ENCODE results near the gene MRGPRG.

Gene MRGPRG

GRCh38 chr11:3205261-3206155 is 13.1 kb downstream of the MRGPRG start:
- no peak for DNase-seq

GRCh38 chr11:3204141-3205015 is 14.2 kb downstream of the MRGPRG start:
- DNase-seq: no peak

- no peak for DNase-seq
Observed at GRCh38 chr11:3203221-3204043, 15.2 kb downstream of the MRGPRG start.

- no peak for DNase-seq
Observed at GRCh38 chr11:3202759-3203158, 15.9 kb downstream of the MRGPRG start.

DNA sequence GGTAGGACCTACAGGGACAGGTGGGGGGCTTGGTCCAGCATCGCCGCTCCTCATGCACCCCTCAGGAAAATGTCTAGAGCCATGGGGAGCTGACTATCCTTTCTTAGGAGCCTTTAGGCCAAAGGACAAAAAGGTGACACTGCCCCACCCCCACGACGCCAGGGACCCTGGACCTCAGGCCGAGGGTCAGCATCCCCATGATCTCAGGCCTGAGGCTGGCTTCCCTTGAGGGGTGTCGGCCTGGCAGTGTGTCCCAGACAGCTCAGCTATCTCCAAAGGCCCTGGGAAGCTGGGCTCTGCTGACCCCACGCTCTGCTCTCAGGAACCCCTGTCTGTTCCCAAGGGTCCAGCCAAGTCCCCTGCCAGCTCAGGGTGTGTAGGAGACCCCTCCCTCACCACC is 16.3 kb downstream of the MRGPRG start:
- no peak for DNase-seq

- no peak for DNase-seq
Observed at GRCh38 chr11:3201677-3202181, 16.9 kb downstream of the MRGPRG start.

DNA sequence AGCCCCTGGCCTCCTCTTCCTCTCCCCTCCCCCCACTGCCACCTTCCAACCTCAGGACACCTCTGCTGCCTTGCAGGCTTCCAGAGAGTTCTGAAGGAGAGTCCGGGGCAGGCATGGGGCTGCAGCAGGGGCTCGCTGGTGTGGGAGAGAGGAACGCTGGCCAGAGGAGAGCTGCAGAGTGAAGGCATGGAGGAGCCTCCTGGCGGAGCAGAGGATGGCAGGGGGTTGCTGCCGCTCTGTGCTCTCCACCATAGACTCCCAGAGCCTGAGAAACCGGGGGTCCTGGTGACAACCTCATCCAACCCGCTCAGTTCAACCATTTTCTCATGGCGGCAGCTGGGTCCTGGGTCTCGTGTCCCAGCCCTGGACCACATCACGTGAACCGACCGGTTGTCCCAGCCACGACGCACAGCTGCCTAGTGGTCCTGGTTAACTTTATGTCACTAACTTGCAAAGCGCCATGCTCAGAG is 17.5 kb downstream of the MRGPRG start:
- no peak for DNase-seq

DNA sequence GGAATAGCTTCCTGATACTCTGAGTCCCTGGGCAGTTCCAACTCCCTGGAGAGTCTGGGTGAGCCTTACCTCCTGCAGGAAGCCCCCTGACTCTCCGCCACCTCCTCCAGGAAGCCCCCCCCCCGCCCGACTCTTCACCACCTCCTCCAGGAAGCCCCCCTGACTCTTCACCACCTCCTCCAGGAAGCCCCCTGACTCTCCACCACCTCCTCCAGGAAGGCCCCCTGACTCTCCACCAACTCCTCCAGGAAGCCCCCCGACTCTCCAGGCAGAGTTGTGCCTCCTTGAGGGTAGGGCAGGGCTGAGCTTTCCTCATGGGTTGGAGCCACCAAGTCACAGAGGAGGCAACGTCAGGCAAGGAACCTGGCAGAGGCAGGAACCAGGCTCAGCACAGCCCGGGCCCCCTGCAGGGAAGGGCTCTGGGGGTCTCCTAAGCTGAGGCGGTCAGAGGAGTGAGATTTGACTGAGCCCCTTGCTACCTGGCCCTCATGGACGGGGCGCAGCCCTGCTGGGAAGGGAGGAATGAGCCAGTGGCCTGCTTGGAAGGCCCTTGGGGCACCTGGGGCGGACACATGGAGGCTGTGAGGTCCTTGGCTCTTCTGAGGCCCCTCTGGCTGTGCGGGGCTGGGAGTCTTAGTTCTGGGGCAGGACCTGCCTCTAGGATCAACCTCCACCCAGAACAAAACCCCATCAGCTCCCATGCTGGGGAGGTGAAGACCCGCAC is 18.1 kb downstream of the MRGPRG start:
- DNase-seq: no peak

DNA sequence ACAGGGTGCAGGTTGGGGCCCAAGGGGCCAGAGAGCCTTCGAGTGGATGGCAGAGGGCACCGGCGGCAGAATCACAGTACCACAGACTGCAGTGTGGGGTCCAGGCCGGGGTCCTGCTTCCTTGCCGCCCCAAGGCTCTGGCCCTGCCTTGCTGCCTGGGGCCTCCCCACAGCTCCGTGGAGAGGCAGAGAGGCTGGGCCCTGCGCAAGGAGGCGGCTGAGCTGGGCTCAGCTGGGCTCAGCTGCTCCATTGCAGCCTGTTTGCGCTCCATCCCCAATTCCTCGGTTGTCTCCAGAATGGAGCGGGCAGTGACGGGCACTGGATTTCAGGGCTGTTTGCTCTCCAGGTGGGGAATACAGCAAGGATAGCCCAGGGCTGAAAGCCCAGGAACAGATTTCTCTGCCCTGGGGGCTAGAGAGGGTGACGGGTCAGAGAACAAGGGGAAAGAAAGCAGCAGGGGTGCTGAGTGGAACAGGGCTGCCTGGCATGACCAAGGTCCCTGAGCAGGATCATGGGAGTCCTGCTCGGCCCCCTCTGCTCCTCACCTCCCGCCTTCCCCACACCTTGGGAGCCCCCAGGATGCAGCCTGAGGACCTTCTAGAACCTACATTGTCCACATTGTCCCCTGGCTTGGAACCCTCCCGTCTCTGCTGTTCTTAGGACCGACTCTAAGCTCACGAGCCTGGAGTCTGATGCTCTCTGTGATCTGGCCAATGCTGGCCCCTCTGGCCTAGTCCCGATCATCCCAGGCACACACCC is 18.9 kb downstream of the MRGPRG start:
- DNase-seq: no peak

- DNase-seq: no peak
Observed at GRCh38 chr11:3198815-3199214, 19.8 kb downstream of the MRGPRG start.

- no peak for DNase-seq
Observed at GRCh38 chr11:3197878-3198528, 20.6 kb downstream of the MRGPRG start.

DNA sequence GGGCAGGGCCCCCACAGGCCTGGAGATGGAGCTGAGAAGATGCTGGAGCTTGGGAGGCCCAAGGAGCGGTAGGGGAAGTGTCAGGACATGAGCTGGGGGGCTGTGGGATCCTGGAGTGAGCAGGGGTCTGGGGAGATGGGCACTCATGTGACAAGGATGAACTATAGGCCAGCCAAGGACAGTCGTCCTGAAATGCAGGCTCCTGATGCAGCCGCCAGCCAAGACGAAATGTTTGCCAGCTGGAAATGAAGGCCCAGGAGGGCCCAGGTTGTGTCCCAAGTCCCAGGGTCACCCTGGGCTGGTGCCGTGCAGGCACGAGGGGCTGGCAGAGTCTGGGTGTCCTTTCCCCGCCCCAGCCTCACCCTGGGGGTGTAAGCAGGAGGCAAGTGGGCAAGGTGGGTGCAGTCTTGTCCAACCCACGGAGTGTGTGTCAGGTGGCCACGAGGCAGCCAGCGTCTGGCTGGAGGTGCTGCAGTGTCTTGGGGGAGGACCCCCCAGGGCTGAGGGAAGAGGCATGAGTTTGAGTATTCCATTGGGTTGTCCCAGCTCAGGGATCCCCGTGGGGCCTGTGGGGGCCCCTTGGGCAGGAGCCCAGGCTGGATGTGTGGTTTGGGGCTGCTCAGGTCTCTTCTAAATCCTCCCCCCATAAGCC is 21.4 kb downstream of the MRGPRG start:
- DNase-seq: no peak

DNA sequence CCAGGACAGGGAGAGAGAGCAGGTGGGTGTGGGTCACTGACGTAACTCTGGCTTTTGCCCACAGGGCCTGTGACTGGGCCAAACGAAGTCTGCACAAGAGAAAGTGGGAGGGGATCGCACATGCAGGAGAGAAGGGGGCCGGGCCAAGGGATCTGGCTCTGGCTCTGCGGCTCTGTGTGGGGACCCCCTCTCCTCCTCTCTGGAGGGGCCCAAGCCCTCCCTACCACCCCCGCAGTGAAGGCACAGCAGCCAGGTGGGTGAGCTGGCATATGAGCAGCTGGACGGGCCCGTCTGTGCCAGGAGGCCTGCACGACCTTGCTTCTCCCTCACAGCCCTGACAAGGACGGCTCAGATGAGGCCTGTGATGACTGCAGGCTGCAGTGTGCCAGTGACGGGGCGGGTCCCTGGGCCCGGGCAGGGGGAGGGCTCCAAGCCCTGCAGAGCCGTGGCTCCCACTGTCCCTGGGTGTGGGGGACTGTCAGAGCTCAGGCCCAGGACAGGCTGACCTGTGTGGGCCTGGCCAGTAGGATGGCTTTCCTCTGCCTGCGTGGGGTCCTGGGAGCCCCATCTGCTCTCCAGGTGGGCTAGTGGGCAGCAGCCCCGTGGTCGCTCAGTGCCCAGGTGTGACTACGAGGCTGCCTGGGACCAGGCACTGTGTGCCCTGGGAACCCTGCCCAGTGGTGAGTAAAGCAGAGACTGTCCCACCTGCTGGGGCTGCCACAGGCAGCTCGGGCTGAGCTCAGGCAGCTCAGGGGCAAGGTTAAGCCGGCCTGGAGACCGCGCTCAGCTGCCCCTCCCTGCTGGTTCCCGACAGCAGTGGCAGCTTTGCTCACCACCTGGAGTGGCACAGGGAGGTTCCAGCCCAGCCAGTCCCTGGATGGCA is 22.2 kb downstream of the MRGPRG start:
- DNase-seq: no peak

DNA sequence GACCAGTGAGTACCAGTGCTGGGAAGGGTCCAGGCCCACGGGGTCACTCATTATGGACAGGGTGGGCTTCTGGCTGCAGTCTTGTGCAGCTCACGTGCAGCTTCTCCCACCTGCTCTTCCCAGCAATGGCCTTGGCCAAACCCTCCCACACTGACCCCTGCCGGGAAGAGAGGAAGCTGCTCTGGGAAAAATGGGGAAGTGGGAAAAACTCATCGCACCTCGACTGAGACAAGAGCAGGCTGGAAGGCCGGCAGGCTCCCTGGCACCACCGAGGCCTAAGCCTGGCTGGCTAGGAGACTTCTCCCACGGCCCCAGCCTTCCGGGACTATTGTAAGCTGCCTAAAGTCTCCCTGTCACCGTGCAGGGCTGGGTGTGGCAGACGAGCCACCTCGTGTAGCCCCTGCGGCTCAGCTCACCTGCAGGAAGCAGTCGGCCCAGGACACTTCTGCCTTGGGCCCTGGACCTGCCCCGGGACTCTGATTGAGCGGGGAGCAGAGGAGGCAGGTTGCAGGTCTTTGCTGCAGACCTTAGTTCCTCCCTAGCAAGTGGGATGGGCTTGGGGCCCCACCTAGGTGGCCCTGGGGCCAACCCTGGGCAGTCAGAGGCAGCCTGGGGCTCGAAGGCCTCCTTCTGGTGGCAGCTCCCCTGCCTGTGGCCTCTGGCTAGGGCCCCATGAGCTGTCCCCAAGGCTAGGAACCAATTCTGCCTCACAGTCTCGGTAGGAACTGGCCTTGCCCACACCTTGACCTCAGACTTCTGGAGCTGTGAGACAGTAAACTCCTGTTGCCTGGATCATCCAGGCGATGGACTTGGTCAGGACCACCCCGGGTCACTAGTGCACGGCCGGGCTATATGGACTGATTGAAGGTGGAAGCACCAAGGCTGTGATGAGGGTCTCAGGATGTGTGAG is 23.1 kb downstream of the MRGPRG start:
- no peak for DNase-seq

- no peak for DNase-seq
Observed at GRCh38 chr11:3194016-3194816, 24.4 kb downstream of the MRGPRG start.

GRCh38 chr11:3193373-3194015 is 25.1 kb downstream of the MRGPRG start:
- DNase-seq: no peak
